ENCODE measurements around the gene ABHD14A. TPM values are rescaled to one million over a fixed set of nuclear protein-coding genes. Genes with fewer than 3 reads are reported as not detected.

The ABHD14A gene
- total RNA-seq, 1 experiment from 2014 or later, result 3.7 TPM

DNA sequence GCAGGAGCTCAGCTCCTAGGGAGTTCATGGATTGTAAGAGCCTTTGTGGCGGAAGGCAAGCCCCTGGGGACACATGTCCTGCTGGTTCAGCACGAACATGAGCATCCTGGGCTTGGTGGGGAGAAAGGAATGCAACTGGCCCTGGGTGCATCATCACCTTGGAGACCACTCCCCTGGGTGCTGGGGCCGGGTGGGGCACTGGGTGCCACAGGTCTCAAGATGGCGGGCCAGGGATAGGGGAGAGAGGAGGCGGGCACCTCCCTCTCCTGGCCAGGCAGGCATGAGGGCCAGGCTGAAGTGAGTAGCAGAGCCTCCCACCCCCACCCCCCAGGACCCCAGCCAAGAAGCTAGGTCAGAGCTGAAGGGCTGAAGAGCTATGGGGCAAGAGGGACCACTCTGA lies 8.4 kb upstream of the ABHD14A start:
- Histone ChIP-seq H3K27ac (ENCODE audit: low read depth, low read length, poor library complexity, severe bottlenecking) (no peak overlapping the region), H3K4me3 (ENCODE audit: low read depth, low read length, poor library complexity, severe bottlenecking) (peak overlapping the region; percentile 42), H3K9me3 (ENCODE audit: low read depth, low read length, poor library complexity, severe bottlenecking) (no peaks in the 10 kb centered on the region), H3K36me3 (ENCODE audit: insufficient read depth, low read length, poor library complexity, severe bottlenecking) (no peaks in the 10 kb centered on the region), H3K4me1 (ENCODE audit: insufficient read depth, low read length, poor library complexity, severe bottlenecking) (no peaks in the 10 kb centered on the region), H3K27me3 (replicated peaks; ENCODE audit: insufficient read depth, low read depth, low read length, poor library complexity) (no peaks in the 10 kb centered on the region)
- CTCF ChIA-PET, result no interaction called here
- POLR2A ChIA-PET (ENCODE audit: low non-redundant PET), result interaction anchor here (0.6 kb wide), 1 partner anchor 582 kb away, joined by 3 read pairs; the partner anchor contains the start of gene MANF
- BruUV-seq (replicated peaks), result no TSS peak
- intact Hi-C loops (cut with micrococcal nuclease; ENCODE audit: unreplicated experiment), result no loop called here
- TF ChIP-seq, protein P1, sequence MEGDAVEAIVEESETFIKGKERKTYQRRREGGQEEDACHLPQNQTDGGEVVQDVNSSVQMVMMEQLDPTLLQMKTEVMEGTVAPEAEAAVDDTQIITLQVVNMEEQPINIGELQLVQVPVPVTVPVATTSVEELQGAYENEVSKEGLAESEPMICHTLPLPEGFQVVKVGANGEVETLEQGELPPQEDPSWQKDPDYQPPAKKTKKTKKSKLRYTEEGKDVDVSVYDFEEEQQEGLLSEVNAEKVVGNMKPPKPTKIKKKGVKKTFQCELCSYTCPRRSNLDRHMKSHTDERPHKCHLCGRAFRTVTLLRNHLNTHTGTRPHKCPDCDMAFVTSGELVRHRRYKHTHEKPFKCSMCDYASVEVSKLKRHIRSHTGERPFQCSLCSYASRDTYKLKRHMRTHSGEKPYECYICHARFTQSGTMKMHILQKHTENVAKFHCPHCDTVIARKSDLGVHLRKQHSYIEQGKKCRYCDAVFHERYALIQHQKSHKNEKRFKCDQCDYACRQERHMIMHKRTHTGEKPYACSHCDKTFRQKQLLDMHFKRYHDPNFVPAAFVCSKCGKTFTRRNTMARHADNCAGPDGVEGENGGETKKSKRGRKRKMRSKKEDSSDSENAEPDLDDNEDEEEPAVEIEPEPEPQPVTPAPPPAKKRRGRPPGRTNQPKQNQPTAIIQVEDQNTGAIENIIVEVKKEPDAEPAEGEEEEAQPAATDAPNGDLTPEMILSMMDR (conservative IDR thresholded peaks at IDR 0.05; ENCODE audit: low read depth, low read length), result no peak
- no peak for TF ChIP-seq EZH2 (IDR thresholded peaks at IDR 0.05; ENCODE audit: borderline replicate concordance, low read depth, low read length, poor library complexity, severe bottlenecking)
- DNase-seq (ENCODE audit: low spot score), result no peak

DNA sequence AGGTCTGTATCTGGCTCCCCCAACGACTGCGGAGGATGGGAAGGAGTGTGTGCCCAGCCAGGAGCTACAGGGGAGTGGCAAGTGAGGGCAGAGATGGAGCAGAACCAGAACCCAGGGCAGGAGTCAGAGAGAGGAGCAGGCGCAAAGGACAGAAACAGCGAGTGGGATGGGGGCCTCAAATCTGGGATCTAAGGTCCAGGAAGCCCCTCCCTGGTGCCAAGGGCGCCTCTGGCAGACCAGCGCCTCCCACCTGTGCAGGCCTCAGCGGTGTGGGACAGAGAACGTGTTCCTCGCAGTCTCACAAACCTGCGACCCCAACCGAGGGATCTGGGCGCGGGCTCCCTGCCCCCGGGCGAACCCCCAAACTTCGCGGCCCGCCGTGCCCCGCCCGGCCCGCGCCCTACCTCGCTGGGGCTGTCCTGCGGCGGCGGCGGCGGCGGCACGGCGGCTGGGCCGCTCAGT lies 7.9 kb upstream of the ABHD14A start:
- intact Hi-C loops (cut with micrococcal nuclease; ENCODE audit: unreplicated experiment), result no loop called here

DNA sequence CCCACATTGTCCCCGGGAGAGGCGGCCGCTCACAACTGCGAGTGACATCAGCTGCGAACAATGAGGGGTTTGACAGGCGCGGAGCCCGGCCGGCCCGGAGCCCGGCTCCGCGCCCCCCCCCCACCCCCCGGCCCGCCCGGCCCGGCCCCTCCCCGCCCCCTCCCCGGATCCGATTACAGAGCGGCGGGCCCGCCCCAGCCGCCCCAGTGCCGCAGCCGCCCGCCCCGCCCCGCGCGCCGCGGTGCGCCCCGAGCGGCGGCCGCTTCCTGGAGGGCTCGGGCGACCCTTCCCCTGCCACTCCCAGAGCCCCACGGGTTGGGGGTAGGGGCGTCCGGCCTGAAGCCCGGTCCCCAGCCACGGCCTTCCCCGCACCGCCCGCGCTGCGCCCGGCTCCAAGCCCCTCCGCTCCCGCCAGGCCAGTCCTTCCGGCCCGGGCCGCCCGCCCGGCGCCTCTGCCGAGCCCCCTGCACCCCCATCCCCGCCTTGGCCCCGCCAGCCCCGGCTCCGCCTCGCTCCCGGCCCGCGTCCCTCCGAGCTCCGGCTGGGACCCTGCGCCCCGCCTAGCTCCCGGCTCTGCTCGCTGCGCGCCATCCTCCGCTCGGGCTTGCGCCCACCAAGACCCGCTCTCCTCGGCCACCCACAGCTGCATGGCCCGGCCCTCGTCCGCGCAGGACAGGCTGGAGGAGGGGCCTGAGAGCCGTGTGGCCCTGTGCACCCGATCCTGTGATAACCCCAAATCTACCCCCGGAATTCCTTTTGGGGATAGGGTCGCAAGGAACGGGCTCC lies 7.3 kb upstream of the ABHD14A start, which contains the start of gene PCBP4:
TSS of gene PCBP4 (minus strand) at position 71 of the 786 bp plus-strand sequence. CDS start 6,214 bp downstream, outside the sequence.
- DNase-seq (ENCODE audit: low spot score), result no peak
- Histone ChIP-seq H3K4me1 (ENCODE audit: insufficient read depth, low read length, poor library complexity, severe bottlenecking) (no peaks in the 10 kb centered on the region), H3K9me3 (ENCODE audit: low read depth, low read length, poor library complexity, severe bottlenecking) (no peaks in the 10 kb centered on the region), H3K27ac (ENCODE audit: low read depth, low read length, poor library complexity, severe bottlenecking) (peak within 1 kb of the TSS; percentile 30), H3K4me3 (ENCODE audit: low read depth, low read length, poor library complexity, severe bottlenecking) (peak within 1 kb of the TSS; percentile 53), H3K36me3 (ENCODE audit: insufficient read depth, low read length, poor library complexity, severe bottlenecking) (no peaks in the 10 kb centered on the region), H3K27me3 (replicated peaks; ENCODE audit: insufficient read depth, low read depth, low read length, poor library complexity) (no peaks in the 10 kb centered on the region)
- TF ChIP-seq EZH2 (IDR thresholded peaks at IDR 0.05; ENCODE audit: borderline replicate concordance, low read depth, low read length, poor library complexity, severe bottlenecking), result no peak
- TF ChIP-seq, protein P1 (conservative IDR thresholded peaks at IDR 0.05; ENCODE audit: low read depth, low read length), result no peak
- BruUV-seq (replicated peaks), result no TSS peak
- intact Hi-C loops (cut with micrococcal nuclease; ENCODE audit: unreplicated experiment), result no loop called here
- ChIA-PET CTCF (interaction anchor here (0.6 kb wide), 4 partner anchors 63 to 1351 kb away, joined by 3 to 9 read pairs (median 4); no protein-coding TSS in a partner anchor), POLR2A (ENCODE audit: low non-redundant PET) (interaction anchor here (0.6 to 0.7 kb wide), 2 partner anchors 37 to 235 kb away, joined by 3 to 5 read pairs; no protein-coding TSS in a partner anchor)

More for the DNA sequence above, 7.9 kb upstream of the ABHD14A start:
- Histone ChIP-seq H3K36me3 (ENCODE audit: insufficient read depth, low read length, poor library complexity, severe bottlenecking) (no peaks in the 10 kb centered on the region), H3K27ac (ENCODE audit: low read depth, low read length, poor library complexity, severe bottlenecking) (peak overlapping the region; percentile 30), H3K4me1 (ENCODE audit: insufficient read depth, low read length, poor library complexity, severe bottlenecking) (no peaks in the 10 kb centered on the region), H3K9me3 (ENCODE audit: low read depth, low read length, poor library complexity, severe bottlenecking) (no peaks in the 10 kb centered on the region), H3K4me3 (ENCODE audit: low read depth, low read length, poor library complexity, severe bottlenecking) (peak overlapping the region; percentile 42), H3K27me3 (replicated peaks; ENCODE audit: insufficient read depth, low read depth, low read length, poor library complexity) (no peaks in the 10 kb centered on the region)
- ChIA-PET CTCF (interaction anchor here (0.6 kb wide), 1 partner anchor 1351 kb away, joined by 3 read pairs; no protein-coding TSS in a partner anchor), POLR2A (ENCODE audit: low non-redundant PET) (interaction anchor here (0.6 kb wide), 1 partner anchor 582 kb away, joined by 3 read pairs; the partner anchor contains the start of gene MANF)
- no peak for TF ChIP-seq EZH2 (IDR thresholded peaks at IDR 0.05; ENCODE audit: borderline replicate concordance, low read depth, low read length, poor library complexity, severe bottlenecking)
- TF ChIP-seq, protein P1 (conservative IDR thresholded peaks at IDR 0.05; ENCODE audit: low read depth, low read length), result no peak
- no TSS peak for BruUV-seq (replicated peaks)
- no peak for DNase-seq (ENCODE audit: low spot score)
